Astrocyte of the spinal cord (primary cell): ENCODE results near the gene PIRT.

Source experiments
- DNase-seq: peaks from one replicate; pipeline ENCODE4 v3.0.0; 2011; ENCODE audit warnings: low read depth, low spot score
- H3K4me3 ChIP-seq: 2 replicates; pipeline ENCODE4 v1.5.1; 2011; ENCODE audit warnings: low read depth, mild to moderate bottlenecking, low read length, moderate library complexity
- CTCF ChIP-seq: IDR thresholded peaks from 2 replicates; pipeline ENCODE4 v1.5.1; 2012; ENCODE audit warnings: low read depth, mild to moderate bottlenecking, low read length, inconsistent platforms
- in situ Hi-C: cut with HindIII; loops from 2 replicates; pipeline ENCODE4 v1.10.0; 2017; ENCODE audit warnings: low sequenced_read_pairs

The PIRT gene

GRCh38 chr17:10803830-10804475, 33.9 kb downstream of the PIRT start, which contains the start of gene TMEM238L:
TSS of gene TMEM238L (minus strand) at chr17:10804099. CDS start at chr17:10803963, 136 bp downstream.
- no peak for TF ChIP-seq CTCF
- no peak for DNase-seq
- H3K4me3 ChIP-seq: no peak within 1 kb of the TSS
- in situ Hi-C loops: no loop called here

- H3K4me3 ChIP-seq: no peak overlapping the region
- no peak for TF ChIP-seq CTCF
- no peak for DNase-seq
- in situ Hi-C loops: no loop called here
Measured at GRCh38 chr17:10803350-10803749, 34.5 kb downstream of the PIRT start.

GRCh38 chr17:10802496-10803284, 35.2 kb downstream of the PIRT start:
- no peak for TF ChIP-seq CTCF
- no peak for DNase-seq
- in situ Hi-C loops: no loop called here
- H3K4me3 ChIP-seq: no peak overlapping the region

- TF ChIP-seq CTCF: no peak
- in situ Hi-C loops: no loop called here
- no peak overlapping the region for H3K4me3 ChIP-seq
- no peak for DNase-seq
Measured at GRCh38 chr17:10799407-10799806, 38.5 kb downstream of the PIRT start.

GRCh38 chr17:10798910-10799309, 39.0 kb downstream of the PIRT start:
- H3K4me3 ChIP-seq: no peak overlapping the region
- in situ Hi-C loops: no loop called here
- no peak for DNase-seq
- TF ChIP-seq CTCF: no peak

GRCh38 chr17:10798332-10798749, 39.5 kb downstream of the PIRT start:
- no peak overlapping the region for H3K4me3 ChIP-seq
- TF ChIP-seq CTCF: no peak
- no peak for DNase-seq
- in situ Hi-C loops: no loop called here
